Measurements from ENCODE around the gene RAB44. TPM values are rescaled to one million over a fixed set of nuclear protein-coding genes. Genes with fewer than 3 reads are reported as not detected.

The RAB44 gene
- total and polyA plus RNA-seq, 9 of the 15 experiments (the other 6 are each of a cell fraction or from before 2014, with no cell fraction given): not detected

DNA sequence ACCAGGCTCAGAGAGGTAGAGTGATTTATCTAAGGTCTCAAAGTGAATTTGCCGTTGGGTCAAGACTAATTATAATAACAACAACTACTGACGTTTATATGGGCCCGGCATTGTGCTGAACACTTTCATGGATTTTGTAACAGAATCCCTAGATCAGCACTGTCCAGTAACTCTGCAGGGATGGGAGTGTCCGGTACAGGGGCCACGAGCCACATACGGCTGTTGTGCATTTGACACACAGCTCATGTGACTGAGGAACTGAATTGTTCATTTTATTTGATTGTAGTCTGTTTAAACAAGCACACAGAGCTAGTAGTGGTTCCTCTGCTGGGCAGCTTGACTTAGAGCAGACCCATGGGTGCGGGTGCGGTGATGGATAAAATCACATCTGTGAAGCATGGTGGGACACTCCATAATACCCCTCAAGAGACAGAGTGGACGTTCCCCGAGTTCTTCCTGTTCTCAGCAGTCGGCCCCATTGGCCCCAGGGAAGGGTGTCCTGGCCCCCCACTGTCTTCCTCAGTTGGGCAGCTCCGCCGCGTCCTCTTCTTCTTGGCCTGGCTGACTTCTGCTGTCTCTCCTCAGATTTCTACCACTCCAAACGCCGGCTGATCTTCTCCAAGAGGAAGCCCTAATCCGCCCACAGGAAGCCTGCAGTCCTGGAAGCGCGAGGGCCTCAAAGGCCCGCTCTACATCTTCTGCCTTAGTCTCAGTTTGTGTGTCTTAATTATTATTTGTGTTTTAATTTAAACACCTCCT, 12.3 kb upstream of the RAB44 start (continued):
- TF ChIP-seq, protein P1, sequence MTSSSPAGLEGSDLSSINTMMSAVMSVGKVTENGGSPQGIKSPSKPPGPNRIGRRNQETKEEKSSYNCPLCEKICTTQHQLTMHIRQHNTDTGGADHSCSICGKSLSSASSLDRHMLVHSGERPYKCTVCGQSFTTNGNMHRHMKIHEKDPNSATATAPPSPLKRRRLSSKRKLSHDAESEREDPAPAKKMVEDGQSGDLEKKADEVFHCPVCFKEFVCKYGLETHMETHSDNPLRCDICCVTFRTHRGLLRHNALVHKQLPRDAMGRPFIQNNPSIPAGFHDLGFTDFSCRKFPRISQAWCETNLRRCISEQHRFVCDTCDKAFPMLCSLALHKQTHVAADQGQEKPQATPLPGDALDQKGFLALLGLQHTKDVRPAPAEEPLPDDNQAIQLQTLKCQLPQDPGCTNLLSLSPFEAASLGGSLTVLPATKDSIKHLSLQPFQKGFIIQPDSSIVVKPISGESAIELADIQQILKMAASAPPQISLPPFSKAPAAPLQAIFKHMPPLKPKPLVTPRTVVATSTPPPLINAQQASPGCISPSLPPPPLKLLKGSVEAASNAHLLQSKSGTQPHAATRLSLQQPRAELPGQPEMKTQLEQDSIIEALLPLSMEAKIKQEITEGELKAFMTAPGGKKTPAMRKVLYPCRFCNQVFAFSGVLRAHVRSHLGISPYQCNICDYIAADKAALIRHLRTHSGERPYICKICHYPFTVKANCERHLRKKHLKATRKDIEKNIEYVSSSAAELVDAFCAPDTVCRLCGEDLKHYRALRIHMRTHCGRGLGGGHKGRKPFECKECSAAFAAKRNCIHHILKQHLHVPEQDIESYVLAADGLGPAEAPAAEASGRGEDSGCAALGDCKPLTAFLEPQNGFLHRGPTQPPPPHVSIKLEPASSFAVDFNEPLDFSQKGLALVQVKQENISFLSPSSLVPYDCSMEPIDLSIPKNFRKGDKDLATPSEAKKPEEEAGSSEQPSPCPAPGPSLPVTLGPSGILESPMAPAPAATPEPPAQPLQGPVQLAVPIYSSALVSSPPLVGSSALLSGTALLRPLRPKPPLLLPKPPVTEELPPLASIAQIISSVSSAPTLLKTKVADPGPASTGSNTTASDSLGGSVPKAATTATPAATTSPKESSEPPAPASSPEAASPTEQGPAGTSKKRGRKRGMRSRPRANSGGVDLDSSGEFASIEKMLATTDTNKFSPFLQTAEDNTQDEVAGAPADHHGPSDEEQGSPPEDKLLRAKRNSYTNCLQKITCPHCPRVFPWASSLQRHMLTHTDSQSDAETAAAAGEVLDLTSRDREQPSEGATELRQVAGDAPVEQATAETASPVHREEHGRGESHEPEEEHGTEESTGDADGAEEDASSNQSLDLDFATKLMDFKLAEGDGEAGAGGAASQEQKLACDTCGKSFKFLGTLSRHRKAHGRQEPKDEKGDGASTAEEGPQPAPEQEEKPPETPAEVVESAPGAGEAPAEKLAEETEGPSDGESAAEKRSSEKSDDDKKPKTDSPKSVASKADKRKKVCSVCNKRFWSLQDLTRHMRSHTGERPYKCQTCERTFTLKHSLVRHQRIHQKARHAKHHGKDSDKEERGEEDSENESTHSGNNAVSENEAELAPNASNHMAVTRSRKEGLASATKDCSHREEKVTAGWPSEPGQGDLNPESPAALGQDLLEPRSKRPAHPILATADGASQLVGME (CRISPR knock-in tag; IDR thresholded peaks at IDR 0.05): no peak

DNA sequence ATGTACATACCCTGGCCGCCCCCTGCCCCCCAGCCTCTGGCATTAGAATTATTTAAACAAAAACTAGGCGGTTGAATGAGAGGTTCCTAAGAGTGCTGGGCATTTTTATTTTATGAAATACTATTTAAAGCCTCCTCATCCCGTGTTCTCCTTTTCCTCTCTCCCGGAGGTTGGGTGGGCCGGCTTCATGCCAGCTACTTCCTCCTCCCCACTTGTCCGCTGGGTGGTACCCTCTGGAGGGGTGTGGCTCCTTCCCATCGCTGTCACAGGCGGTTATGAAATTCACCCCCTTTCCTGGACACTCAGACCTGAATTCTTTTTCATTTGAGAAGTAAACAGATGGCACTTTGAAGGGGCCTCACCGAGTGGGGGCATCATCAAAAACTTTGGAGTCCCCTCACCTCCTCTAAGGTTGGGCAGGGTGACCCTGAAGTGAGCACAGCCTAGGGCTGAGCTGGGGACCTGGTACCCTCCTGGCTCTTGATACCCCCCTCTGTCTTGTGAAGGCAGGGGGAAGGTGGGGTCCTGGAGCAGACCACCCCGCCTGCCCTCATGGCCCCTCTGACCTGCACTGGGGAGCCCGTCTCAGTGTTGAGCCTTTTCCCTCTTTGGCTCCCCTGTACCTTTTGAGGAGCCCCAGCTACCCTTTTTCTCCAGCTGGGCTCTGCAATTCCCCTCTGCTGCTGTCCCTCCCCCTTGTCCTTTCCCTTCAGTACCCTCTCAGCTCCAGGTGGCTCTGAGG, 11.5 kb upstream of the RAB44 start:
- FAIRE-seq (no peak), ATAC-seq (no peak), DNase-seq (ENCODE audit: extremely low read depth in 1 of 4, low spot score in 3 of 4) (no peak)
- no peaks in the 10 kb centered on the region for H3K9me1 ChIP-seq (ENCODE audit: control insufficient read depth, insufficient read depth, low read length)
- ChIA-PET POLR2A (interaction anchor here (0.6 to 1.5 kb wide), 5 partner anchors 11 to 839 kb away, joined by 3 to 4 read pairs (median 3); partner anchors contain the start of gene RAB44), CTCF (ENCODE audit: low intra/inter-chr PET ratio) (interaction anchor here (0.5 to 0.7 kb wide), 2 partner anchors 30 to 385 kb away, joined by 3 read pairs; no protein-coding TSS in a partner anchor)
- H3K9ac ChIP-seq (ENCODE audit: insufficient read depth in 1 of 2, low read depth in 2 of 2, low read length in 2 of 2): no peak overlapping the region
- peaks cover 11 to 12% of the 10 kb centered on the region in 2 experiments for H3K4me1 ChIP-seq (replicated peaks in 1 of 2; ENCODE audit: control insufficient read depth in 2 of 2, insufficient read depth in 2 of 2, low read length in 2 of 2)
- TF ChIP-seq ZNF282 (CRISPR knock-in tag; IDR thresholded peaks at IDR 0.05): no peak
- no peak for TF ChIP-seq FOXK2 (conservative IDR thresholded peaks at IDR 0.05 in 1 of 2, IDR thresholded peaks at IDR 0.05 in 1 of 2; ENCODE audit: low read depth in 2 of 2)
- TF ChIP-seq, protein P2, sequence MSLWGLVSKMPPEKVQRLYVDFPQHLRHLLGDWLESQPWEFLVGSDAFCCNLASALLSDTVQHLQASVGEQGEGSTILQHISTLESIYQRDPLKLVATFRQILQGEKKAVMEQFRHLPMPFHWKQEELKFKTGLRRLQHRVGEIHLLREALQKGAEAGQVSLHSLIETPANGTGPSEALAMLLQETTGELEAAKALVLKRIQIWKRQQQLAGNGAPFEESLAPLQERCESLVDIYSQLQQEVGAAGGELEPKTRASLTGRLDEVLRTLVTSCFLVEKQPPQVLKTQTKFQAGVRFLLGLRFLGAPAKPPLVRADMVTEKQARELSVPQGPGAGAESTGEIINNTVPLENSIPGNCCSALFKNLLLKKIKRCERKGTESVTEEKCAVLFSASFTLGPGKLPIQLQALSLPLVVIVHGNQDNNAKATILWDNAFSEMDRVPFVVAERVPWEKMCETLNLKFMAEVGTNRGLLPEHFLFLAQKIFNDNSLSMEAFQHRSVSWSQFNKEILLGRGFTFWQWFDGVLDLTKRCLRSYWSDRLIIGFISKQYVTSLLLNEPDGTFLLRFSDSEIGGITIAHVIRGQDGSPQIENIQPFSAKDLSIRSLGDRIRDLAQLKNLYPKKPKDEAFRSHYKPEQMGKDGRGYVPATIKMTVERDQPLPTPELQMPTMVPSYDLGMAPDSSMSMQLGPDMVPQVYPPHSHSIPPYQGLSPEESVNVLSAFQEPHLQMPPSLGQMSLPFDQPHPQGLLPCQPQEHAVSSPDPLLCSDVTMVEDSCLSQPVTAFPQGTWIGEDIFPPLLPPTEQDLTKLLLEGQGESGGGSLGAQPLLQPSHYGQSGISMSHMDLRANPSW (CRISPR knock-in tag; IDR thresholded peaks at IDR 0.05): no peak
- TF ChIP-seq FOXM1 (IDR thresholded peaks at IDR 0.05; ENCODE audit: low read depth): no peak
- no peak for TF ChIP-seq FOXM1 (CRISPR knock-in tag; IDR thresholded peaks at IDR 0.05; ENCODE audit: low read depth)
- TF ChIP-seq MAFF (IDR thresholded peaks at IDR 0.05; ENCODE audit: low read length): no peak
- no peak for TF ChIP-seq KLF1 (tag; IDR thresholded peaks at IDR 0.05)
- H3K4me3 ChIP-seq: no peak overlapping the region
- no peak overlapping the region for H2AFZ ChIP-seq (ENCODE audit: low read depth, low read length)
- H4K20me1 ChIP-seq (replicated peaks; ENCODE audit: control insufficient read depth, insufficient read depth, low read length): no peaks in the 10 kb centered on the region
- H3K36me3 ChIP-seq (ENCODE audit: control insufficient read depth, insufficient read depth, low read length): no peaks in the 10 kb centered on the region; the same call in 2 of the 3 replicates
- WGBS (ENCODE audit: insufficient coverage, low coverage, missing lambda C conversion rate): 35% methylated on average over 11 of the region's 11 CpGs
- H3K27ac ChIP-seq (ENCODE audit: extremely low read depth, low read depth, low read length): no peak overlapping the region
- H3K9me3 ChIP-seq (replicated peaks; ENCODE audit: control insufficient read depth, insufficient read depth, low read depth, low read length): no peaks in the 10 kb centered on the region
- no peaks in the 10 kb centered on the region for H3K79me2 ChIP-seq (ENCODE audit: control insufficient read depth, insufficient read depth, low read length)
- H3K27me3 ChIP-seq (ENCODE audit: control insufficient read depth in 2 of 2, insufficient read depth in 2 of 2, low read length in 2 of 2): peaks cover 11 to 12% of the 10 kb centered on the region in 2 experiments; a peak in 3 of 5 replicates
- intact Hi-C loops (cut with micrococcal nuclease) (no loop called here), in situ Hi-C loops (cut with MboI) (no loop called here)
- no TSS peak for BruUV-seq (replicated peaks)
- no peak overlapping the region for H3K4me2 ChIP-seq (ENCODE audit: insufficient read depth, low read length)

All from K562 (cell line).